EL (cell line): ENCODE measurements around the gene PLB1.
A peak's percentile ranks its signal among the peaks of the same experiment; 100 is the strongest.
"Not testable (repeated sequence)": the region's sequence is repeated elsewhere in the genome, so short reads cannot be mapped to it uniquely, and the experiment has no call there.

Experiments used
- DNase-seq: peaks from one replicate; pipeline ENCODE4 v3.0.0-alpha.2; 2016

Gene PLB1

DNA sequence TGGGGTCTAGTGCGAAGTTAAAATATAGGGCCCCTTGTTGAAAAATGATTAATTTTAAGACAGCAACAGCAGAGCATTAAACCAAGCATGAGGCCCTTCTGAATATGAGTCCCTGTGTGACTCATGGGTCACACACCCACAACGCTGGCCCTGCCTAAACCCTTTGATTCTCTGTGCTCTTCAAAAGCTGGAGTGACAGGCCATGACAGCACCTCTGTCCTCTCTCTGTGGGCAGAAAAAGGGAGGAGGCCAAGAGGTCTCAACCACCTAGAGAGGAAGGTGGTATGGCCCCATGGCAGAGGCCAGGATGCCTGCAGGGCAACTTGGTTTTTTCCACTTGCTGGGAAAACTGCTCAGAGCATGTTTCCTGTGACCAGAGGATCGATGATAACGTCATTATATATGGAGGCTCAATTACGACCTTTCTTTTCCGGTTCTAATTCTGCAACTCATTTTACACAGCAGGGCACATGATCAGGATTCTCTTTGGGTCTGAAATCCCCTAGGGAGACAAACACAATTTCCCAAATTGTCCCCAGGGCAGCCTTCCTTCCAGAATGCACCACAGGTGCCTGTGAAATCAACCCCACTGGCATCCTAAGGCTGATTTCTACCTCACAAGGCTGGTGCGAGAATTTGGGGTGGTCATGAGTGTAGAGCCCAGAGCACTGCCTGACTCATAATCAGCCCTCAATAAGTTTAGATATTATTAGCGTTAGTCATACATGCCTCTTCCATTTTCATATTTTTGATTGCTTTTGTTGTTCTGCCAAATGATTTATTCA lies 153.8 kb downstream of the PLB1 start:
- peak; percentile 66 for DNase-seq

- no peak for DNase-seq
These were observed 154.4 kb downstream of the PLB1 start for GRCh38 chr2:28650266-28650584.

GRCh38 chr2:28652217-28652616 lies 156.4 kb downstream of the PLB1 start:
- DNase-seq = peak; percentile 48

DNA sequence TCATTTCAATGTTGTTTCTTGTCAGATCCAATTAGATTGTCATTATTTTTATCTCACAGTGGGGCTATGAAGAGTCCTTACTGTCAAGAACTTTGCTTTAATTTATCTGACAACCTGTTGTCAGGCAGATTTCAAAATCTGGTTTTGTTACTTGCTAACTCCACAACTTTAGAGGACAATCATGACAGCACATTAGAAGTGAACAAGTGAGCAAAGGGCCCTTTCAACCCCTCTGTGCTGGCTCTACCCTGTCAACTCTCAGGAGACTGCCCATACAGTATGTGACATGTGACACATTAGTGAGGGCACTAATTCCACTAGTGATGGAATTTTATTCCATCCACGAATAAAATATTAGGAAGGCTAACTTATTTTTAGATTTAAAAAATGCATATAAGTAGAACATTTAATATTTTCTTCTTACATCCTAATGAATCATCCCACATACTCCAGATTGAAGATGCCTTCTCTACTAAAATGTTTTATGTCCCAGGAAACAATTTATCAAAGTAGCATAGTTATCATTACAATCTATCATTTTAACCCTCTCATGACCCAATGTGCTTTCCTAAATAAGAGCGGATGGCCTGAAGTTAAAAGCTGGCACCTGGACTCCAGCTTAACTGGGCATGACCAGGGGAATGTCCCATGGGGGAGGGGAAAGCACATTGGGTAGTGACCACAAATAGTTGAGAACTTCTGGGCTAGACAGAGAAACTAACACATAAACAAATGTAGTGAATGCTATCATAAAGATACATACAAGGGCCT lies 158.2 kb downstream of the PLB1 start:
- DNase-seq = no peak

GRCh38 chr2:28654663-28655320 lies 158.9 kb downstream of the PLB1 start:
- no peak for DNase-seq

DNA sequence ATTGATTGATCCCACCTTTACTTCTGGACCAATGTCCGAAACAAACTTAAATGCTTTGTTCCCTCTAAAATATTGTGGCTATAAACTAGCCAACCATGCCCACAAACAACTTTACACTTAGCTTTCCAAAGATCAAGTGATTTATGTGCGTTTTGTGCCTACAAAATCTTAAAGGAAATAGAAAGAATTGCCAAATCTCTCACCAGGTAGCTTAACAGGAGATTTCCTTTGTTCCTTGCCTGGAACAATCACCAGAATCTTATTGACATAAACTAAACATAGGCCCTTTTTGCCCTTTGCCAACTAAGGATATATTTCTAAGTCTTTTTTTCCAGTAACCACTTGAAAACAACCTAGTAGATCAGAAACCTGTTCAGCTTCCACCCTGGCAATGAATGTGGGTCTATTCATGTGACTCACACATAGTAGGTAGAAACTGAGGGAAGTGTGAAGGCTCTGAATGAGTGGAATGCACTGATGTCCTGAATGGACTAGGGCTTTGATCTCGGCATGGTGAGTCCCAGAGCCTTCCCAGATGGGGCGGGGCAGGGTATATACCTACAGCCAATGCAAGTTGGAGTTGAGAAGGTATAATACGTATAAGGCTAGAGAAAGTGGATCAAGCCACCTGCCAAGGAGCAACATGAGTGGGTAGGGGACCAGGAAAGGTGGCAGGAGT lies 161.2 kb downstream of the PLB1 start:
- DNase-seq = no peak

DNA sequence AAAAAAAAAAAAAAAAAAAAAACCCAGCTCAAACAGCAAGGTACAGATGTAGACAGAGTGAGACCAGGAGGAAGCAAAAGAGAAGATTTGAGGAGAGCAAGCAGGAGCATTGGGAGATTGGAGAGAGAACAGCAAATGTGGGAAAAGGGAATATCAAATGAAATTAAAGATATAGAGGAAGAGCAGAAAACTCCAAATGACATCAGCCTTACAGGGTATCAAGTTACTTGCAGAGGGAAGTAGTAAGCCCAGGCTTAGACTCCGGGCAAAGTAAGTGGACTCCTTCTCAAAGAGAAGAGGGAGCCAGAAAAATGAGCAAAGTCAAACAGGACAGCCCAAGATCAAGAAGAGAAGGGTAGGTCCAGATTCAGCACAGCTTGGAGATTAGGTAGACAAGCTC lies 162.5 kb downstream of the PLB1 start:
- DNase-seq = peak; percentile 51

GRCh38 chr2:28659127-28659526 lies 163.3 kb downstream of the PLB1 start:
- no peak for DNase-seq

DNA sequence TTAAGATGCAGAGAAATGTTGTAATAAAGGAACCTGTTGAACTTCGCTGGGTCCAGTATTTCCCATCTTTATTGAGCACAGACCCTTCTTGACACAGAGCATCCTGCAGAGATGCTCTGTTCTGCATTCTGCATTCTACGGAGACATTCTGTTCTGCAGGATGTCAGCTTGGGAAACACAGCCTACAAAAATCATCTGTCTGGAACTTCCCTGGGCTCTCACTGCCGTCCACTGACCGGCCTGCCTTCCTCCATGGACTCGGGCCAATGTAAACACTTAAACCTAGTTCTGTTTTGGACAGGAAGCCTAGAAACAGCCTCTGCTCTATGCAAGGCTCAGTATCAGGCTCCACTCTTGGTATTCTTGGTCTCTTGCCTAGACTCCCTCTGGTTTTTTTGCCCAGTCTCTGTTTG lies 165.7 kb downstream of the PLB1 start:
- DNase-seq = peak; percentile 86

DNA sequence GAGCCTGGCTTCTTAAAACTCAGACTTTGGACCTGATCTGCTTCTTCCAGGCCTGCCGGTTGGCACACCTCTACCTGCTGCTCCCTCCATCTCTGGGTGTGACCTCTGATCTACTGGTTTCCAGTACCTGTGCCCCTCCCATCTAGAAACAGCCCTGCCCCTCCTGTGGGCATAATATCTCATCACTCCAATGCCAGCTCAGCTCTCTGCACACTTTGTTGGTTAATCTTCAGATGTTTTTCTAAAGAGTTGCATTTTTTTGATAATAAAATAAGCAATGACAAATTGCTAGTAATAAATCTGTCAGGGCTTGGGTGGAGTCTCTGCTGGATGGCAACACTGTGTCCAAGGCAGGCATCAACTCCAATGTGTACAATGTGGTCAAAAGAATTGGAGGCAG lies 166.2 kb downstream of the PLB1 start:
- peak; percentile 48 for DNase-seq

DNA sequence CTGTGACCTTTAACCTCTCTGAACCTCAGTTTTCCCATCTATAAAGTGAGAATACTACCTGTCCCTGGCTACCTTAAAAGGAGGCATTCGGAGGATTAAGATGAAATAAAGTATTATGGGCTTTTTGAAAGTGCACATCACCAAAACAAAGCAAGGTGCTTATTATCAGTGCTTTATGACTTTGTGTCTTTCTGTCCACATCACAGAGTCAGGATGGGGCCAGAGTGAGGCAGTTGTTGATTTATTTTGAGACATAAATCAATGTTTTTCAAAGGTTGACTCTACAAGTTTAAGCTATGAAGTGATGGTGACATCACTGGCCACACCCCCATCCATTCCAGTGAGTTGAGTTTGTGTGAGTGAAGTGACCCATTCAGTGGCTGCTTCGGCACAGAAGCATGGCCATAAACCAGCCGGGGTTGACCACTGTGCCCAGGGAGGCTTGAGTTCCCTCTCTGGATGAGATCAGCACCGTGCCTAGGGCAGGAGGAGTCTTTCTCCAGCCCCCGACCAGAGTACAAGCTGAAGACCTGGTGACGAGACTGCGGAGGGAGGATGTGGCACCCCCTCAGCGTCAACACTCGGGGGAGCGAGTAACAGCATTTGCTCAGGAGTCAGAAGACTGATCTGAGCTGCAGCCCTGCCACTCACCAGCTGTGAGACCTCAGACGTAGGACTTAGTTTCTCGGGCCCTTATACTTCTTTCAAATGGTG lies 166.8 kb downstream of the PLB1 start:
- DNase-seq = peak; percentile 82

- peak; percentile 80 for DNase-seq
These were observed 167.5 kb downstream of the PLB1 start for GRCh38 chr2:28663359-28663758.

DNA sequence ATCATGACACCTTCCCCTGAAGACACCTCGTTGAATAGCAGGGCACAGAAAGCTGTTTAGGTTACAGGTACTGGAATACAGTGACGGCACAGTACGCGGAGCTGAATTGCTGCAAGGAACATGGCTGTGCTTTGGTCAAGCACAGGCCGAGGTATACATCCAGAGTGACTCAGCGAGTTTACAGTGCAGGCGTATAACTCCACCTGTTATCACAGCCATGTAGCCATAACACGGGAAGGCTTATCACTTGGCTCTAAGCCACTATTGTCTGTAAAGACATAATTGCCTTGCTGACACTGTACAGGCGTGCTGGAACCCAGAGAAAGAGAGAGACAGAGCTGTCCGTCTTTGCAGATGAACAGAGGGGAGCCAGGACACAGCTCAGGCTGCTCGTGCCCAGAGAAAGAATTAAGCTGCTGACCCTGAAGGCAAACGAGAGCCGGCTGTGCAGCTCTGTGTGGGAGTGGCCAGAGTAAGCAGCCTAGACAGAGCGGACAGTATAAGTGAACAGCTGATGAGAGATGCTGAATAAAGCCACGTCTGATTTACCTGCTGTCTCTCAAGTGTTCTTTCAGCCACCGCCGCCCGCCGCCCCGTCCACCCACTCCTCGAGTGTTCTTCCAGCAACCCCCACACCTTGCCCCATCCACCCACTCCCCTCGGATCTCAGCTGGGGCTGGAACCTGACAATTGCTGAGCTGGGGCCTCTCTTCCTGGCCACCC lies 168.4 kb downstream of the PLB1 start:
- peak; percentile 17 for DNase-seq

DNA sequence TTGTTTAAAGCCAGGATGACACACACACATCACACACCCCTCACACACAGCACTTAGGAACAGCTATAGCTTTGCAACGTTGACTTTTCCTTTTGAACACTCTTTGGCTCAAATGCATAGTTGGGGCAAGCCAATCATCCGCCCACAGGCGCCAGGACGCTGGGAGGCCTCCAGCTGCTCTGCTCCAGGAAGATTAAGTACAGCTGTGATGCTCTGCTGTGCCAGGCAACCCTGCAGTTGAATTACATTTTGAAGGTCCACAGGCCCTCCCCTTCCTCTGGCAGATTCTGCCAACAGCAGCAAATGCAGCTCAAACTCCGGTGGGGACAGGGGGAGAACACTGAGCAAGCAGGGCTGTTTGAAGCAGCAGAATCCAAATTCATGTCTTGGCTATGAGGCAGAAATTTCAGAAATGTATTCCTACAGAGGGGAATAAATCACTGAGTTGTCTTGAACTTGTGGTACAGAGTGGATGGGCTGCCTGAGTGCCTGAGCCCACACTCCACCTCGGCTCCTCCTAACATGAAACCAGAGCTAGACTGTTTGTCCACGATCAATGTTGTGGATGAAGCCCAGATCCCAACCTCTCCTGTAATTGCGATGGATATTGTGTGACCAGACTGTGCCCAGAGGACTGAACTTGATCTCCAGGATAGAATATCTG lies 169.3 kb downstream of the PLB1 start:
- DNase-seq = peak; percentile 65

- DNase-seq = not testable (repeated sequence)
These were observed 170.0 kb downstream of the PLB1 start for GRCh38 chr2:28665811-28666377.

- DNase-seq = no peak
These were observed 170.8 kb downstream of the PLB1 start for GRCh38 chr2:28666496-28667184.

DNA sequence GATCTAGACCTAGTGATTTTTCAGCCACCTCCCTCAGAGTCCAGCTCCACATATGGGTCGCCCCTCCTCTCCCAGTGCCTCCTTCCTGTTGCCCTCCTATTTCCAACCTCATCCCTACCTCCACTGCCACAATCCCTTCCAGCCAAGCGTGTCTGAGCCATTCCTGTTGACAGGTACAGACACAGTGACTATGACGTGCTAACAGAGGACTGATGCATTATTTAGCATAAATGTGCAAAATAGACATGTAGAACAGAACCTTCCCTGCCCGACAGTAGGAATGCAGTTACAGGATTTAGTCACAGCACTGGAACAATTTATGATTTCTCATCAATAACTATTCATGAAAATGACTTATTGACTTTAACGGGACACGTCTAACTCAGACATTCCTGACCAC lies 171.4 kb downstream of the PLB1 start:
- DNase-seq = no peak

DNA sequence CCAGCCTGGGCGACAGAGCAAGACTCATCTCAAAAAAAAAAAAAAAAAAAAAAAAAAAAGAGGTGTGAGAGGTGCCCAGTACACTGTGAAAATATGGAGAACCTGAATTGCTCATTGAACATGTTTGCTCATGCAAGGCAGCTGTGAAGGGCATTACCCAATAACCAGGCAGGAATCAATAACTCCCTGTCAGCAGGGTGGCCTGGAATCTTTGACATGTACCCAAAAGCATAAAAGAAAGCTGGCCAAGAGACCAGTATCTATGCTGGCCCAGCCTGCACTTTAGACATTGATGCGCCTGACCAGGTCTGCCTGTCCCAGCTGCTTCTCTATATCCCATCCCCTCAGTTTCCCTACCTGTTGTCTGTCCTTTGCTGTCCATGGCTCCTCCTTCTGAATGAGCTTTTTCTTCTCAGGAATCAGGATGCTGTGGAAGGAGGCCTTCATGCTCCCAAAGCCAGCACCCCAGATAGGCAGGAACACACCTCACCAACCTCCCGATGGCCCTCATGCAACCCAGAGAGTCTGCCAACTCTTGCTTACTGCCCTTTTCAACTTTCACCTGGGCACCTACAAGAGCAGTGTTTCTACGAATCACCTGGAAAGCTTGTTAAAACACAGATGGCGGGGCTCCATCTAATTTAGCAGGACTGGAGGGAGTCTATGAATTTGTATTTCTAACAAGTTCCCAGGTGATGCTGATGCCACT lies 172.4 kb downstream of the PLB1 start:
- no peak for DNase-seq

- DNase-seq = no peak
These were observed 173.0 kb downstream of the PLB1 start for GRCh38 chr2:28668880-28669279.

DNA sequence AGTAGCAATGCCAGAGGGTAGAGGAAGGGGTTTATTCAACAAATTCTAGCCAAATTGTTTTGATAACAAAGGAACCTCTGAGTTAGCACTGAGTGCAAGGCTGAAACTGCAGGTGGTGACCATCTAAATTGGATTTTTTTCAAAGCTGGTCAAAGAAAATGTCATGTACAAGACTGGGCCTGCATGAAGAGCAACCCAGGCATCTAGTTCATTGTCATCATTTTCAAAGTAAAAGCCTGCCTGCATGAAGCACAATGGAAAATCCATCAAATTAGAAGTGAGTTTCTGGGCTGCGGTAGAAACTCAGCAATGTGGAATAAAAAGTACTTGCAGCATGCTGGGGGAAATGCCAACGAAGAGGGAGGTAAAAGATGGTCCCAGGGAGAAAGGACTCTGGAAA lies 175.0 kb downstream of the PLB1 start:
- DNase-seq = no peak
